Cardiac fibroblast (primary cell): ENCODE data around the gene RPS26.
A peak's percentile ranks its signal among the peaks of the same experiment; 100 is the strongest.
"Not testable (repeated sequence)": the region's sequence is repeated elsewhere in the genome, so short reads cannot be mapped to it uniquely, and the experiment has no call there.

Source experiments
- DNase-seq, 2 donors: peaks; one replicate each; pipeline versions ENCODE4 v3.0.0 to v3.0.0-alpha.2; 2010; ENCODE audit warnings: low read depth in 2 of 2
- H3K4me3 ChIP-seq, 2 donors: replicated peaks in 1 of 2; 1 replicate in 1 of 2; 2 replicates in 1 of 2; pipeline ENCODE4 v1.5.1; 2011; ENCODE audit warnings: low read depth in 2 of 2, low read length in 2 of 2, mild to moderate bottlenecking in 2 of 2, moderate library complexity in 1 of 2
- CTCF ChIP-seq: IDR thresholded peaks from one replicate; pipeline ENCODE4 v1.5.1; 2011; ENCODE audit warnings: low read depth, mild to moderate bottlenecking, low read length, inconsistent platforms

RPS26 gene

GRCh38 chr12:56041552-56042429 lies at the start of gene RPS26:
Gene RPS26, plus strand, starts transcription at chr12:56041918. Its CDS starts 249 bp downstream, at chr12:56042167.
- DNase-seq = peak; percentile 100
- TF ChIP-seq CTCF = peak; percentile 39
- H3K4me3 ChIP-seq = peak within 1 kb of the TSS; percentile 85 to 94

- H3K4me3 ChIP-seq = no peak overlapping the region
- TF ChIP-seq CTCF = no peak
Observed at GRCh38 chr12:55993230-55993853, 48.4 kb upstream of the RPS26 start.

GRCh38 chr12:55995366-55995765 lies 46.4 kb upstream of the RPS26 start:
- TF ChIP-seq CTCF = no peak
- no peak overlapping the region for H3K4me3 ChIP-seq

More at GRCh38 chr12:55993230-55993853, 48.4 kb upstream of the RPS26 start:
- DNase-seq = no peak

GRCh38 chr12:55996201-55996714 lies 45.5 kb upstream of the RPS26 start:
- peak; percentile 77 to 78 for DNase-seq
- TF ChIP-seq CTCF = peak; percentile 72
- peak overlapping the region; percentile 59 to 83 for H3K4me3 ChIP-seq

More at GRCh38 chr12:55995366-55995765, 46.4 kb upstream of the RPS26 start:
- DNase-seq = no peak

GRCh38 chr12:55996715-55997534 lies 44.8 kb upstream of the RPS26 start, which contains the start of gene SUOX:
Gene SUOX, plus strand, starts transcription at chr12:55997276. Its CDS starts 4,946 bp downstream, at chr12:56002222.
- H3K4me3 ChIP-seq = peak within 1 kb of the TSS; percentile 59 to 83
- no peak for TF ChIP-seq CTCF
- peak; percentile 97 to 98 for DNase-seq

- TF ChIP-seq CTCF = no peak
- H3K4me3 ChIP-seq = peak overlapping the region; percentile 59 to 83
- no peak for DNase-seq
Observed at GRCh38 chr12:55997535-55997859, 44.2 kb upstream of the RPS26 start.

GRCh38 chr12:55999522-55999921 lies 42.2 kb upstream of the RPS26 start:
- not testable (repeated sequence) for DNase-seq

GRCh38 chr12:55999999-56000540 lies 41.6 kb upstream of the RPS26 start:
- not testable (repeated sequence) for H3K4me3 ChIP-seq, DNase-seq

More at GRCh38 chr12:55999522-55999921, 42.2 kb upstream of the RPS26 start:
- H3K4me3 ChIP-seq = not testable (repeated sequence)
